Sigmoid colon (tissue), 7 donors: ENCODE data around the gene GSG1L. TPM values are rescaled to one million over a fixed set of nuclear protein-coding genes. Genes with fewer than 3 reads are reported as not detected.
A peak's percentile ranks its signal among the peaks of the same experiment; 100 is the strongest.

Source experiments
- DNase-seq: peaks from one replicate; pipeline ENCODE4 v3.0.0-alpha.2; 2019
- H3K27ac ChIP-seq, 4 donors: fragments of 200-600 bp; sonication (generic); one replicate each; pipeline ENCODE4 v1.5.1; 2016 to 2019; ENCODE audit warnings: mild to moderate bottlenecking in 1 of 4
- H3K27me3 ChIP-seq, 3 donors: fragments of 200-600 bp; sonication (generic); one replicate each; pipeline ENCODE4 v1.5.1; 2019; ENCODE audit warnings: mild to moderate bottlenecking in 1 of 3
- H3K36me3 ChIP-seq, 4 donors: fragments of 200-600 bp; sonication (generic); one replicate each; pipeline ENCODE4 v1.5.1; 2016 to 2019
- H3K4me1 ChIP-seq, 4 donors: fragments of 200-600 bp; sonication (generic); one replicate each; pipeline ENCODE4 v1.5.1; 2017 to 2019
- H3K4me3 ChIP-seq, 4 donors: fragments of 200-600 bp; sonication (generic); one replicate each; pipeline ENCODE4 v1.5.1; 2017 to 2019; ENCODE audit warnings: mild to moderate bottlenecking in 2 of 4, moderate library complexity in 1 of 4
- H3K9me3 ChIP-seq, 4 donors: fragments of 200-600 bp in 3 of 4; sonication (generic) in 3 of 4; one replicate each; pipeline versions ENCODE4 v1.5.1 to v1.6.1; 2013 to 2019
- EP300 ChIP-seq, 4 donors: sonication (generic); formaldehyde crosslinking; IDR thresholded peaks; one replicate each; pipeline ENCODE4 v1.6.1; 2017; ENCODE audit warnings: antibody characterized with exemption in 4 of 4
- POLR2A ChIP-seq, 2 donors: fragments of 450-650 bp; IDR thresholded peaks; one replicate each; pipeline ENCODE4 v1.6.1; 2016; ENCODE audit warnings: antibody characterized with exemption in 2 of 2, mild to moderate bottlenecking in 2 of 2, moderate library complexity in 2 of 2
- POLR2AphosphoS5 ChIP-seq, 4 donors: sonication (generic); formaldehyde crosslinking; IDR thresholded peaks; one replicate each; pipeline ENCODE4 v1.6.1; 2017; ENCODE audit warnings: antibody characterized with exemption in 4 of 4
- WGBS, 2 donors: extraction: QIAGEN DNeasy Blood & Tissue Kit; methylation state at CpG; one replicate each; pipeline ENCODE4 v1.1.7; 2013; 5-methylcytosine and 5-hydroxymethylcytosine counted together
- intact Hi-C: fragments of 100-400 bp; cut with DNase I; formaldehyde crosslinking; loops from one replicate; pipeline ENCODE4 v1.15.1; 2023
- polyA plus RNA-seq, 3 donors: library from polyadenylated mRNA; stranded (reverse); fragments of 200-250 nt; gene quantifications; one replicate each; pipeline ENCODE4 v1.2.3, GENCODE V29; 2013
- total RNA-seq, 4 donors: library from RNA; depleted of rRNA; stranded (reverse); fragments of >200 nt; gene quantifications; one replicate each; pipeline ENCODE4 v1.1.0, GENCODE V29; 2016
- TF ChIP-seq, protein P1 (sequence below), 4 experiments: fragments of 450-650 bp in 3 of 4; fragments of 200-600 bp in 1 of 4; IDR thresholded peaks; one replicate each; pipeline ENCODE4 v1.5.1; 2016 to 2019; ENCODE audit warnings: antibody characterized with exemption in 4 of 4, mild to moderate bottlenecking in 3 of 4, moderate library complexity in 2 of 4
- donor health status: healthy with polysubstance abuse.
- donor health status: Bipolar disorder and iron deficiency.
- donor health status: healthy.

Gene GSG1L
- total and polyA plus RNA-seq, 7 donors: 0.25 to 0.66 (median 0.36) TPM; not detected in 2

DNA sequence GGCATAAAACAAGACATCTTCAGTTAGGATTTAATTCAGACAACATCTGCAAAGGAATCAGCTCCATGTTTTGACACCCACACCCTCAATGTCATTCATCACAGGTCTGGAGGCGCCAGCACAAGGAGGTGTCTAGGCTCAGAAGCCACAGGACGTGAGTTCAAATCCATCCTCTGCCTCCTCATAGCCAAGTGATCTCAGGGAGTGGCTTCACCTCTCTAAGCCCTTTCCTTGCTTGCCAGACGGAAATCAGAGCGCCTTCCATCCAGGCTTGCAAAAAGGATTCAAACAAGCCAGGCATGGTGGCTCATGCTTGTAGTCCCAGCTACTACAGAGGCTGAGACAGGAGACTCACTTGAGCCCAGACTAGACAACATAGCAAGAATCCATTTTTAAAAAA is 84.6 kb downstream of the GSG1L start:
- WGBS, 2 donors: 83 to 91% methylated on average over 4 of the region's 4 CpGs
- TF ChIP-seq POLR2A (IDR thresholded peaks at IDR 0.05) (no peak), EP300 (IDR thresholded peaks at IDR 0.05) (no peak), POLR2AphosphoS5 (IDR thresholded peaks at IDR 0.05) (no peak)
- TF ChIP-seq, protein P1, sequence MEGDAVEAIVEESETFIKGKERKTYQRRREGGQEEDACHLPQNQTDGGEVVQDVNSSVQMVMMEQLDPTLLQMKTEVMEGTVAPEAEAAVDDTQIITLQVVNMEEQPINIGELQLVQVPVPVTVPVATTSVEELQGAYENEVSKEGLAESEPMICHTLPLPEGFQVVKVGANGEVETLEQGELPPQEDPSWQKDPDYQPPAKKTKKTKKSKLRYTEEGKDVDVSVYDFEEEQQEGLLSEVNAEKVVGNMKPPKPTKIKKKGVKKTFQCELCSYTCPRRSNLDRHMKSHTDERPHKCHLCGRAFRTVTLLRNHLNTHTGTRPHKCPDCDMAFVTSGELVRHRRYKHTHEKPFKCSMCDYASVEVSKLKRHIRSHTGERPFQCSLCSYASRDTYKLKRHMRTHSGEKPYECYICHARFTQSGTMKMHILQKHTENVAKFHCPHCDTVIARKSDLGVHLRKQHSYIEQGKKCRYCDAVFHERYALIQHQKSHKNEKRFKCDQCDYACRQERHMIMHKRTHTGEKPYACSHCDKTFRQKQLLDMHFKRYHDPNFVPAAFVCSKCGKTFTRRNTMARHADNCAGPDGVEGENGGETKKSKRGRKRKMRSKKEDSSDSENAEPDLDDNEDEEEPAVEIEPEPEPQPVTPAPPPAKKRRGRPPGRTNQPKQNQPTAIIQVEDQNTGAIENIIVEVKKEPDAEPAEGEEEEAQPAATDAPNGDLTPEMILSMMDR (IDR thresholded peaks at IDR 0.05): no peak
- DNase-seq: peak; percentile 26

DNA sequence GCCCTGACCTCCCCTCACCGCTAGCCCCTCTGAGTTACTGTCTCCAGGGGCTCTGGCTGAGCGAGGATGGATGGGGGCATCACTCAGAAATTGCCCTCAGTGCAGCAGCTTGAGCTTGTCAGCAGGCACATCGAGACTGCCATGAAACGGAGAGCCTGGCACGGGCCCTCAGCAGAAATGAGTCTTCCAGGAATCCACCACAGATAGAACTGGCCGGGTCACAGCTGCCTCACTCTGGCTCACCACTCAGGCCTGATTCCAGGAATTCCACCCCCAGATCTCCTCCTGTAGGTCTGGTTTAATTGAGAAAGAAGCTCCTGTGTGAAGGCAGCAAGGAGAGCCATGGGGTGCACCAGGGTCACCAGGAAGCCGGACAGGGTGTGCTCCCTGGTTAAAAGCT is 85.5 kb downstream of the GSG1L start:
- WGBS, 2 donors: 72 to 78% methylated on average over 7 of the region's 7 CpGs
- no peak overlapping the region for H3K4me3 ChIP-seq
- no peaks in the 10 kb centered on the region for H3K4me1 ChIP-seq
- DNase-seq: peak; percentile 13
- H3K9me3 ChIP-seq: peaks cover 0 to 3% (median 0%) of the 10 kb centered on the region in 4 donors
- no peaks in the 10 kb centered on the region for H3K27me3 ChIP-seq
- H3K27ac ChIP-seq: no peak overlapping the region
- TF ChIP-seq POLR2A (IDR thresholded peaks at IDR 0.05) (no peak), POLR2AphosphoS5 (IDR thresholded peaks at IDR 0.05) (no peak)
- TF ChIP-seq, protein P1 (IDR thresholded peaks at IDR 0.05): no peak
- intact Hi-C loops: no loop called here
- no peaks in the 10 kb centered on the region for H3K36me3 ChIP-seq

More for the DNA sequence above, 84.6 kb downstream of the GSG1L start:
- intact Hi-C loops: no loop called here
- H3K4me1 ChIP-seq: no peaks in the 10 kb centered on the region
- H3K9me3 ChIP-seq: peaks cover 0 to 3% (median 0%) of the 10 kb centered on the region in 4 donors
- H3K27ac ChIP-seq: no peak overlapping the region
- H3K4me3 ChIP-seq: no peak overlapping the region
- H3K36me3 ChIP-seq: no peaks in the 10 kb centered on the region
- no peaks in the 10 kb centered on the region for H3K27me3 ChIP-seq

GRCh38 chr16:27976990-27977389 is 86.5 kb downstream of the GSG1L start:
- no peak for DNase-seq
- Histone ChIP-seq H3K27ac (no peak overlapping the region), H3K36me3 (no peaks in the 10 kb centered on the region), H3K4me3 (no peak overlapping the region), H3K9me3 (no peaks in the 10 kb centered on the region), H3K4me1 (no peaks in the 10 kb centered on the region), H3K27me3 (no peaks in the 10 kb centered on the region)
- intact Hi-C loops: no loop called here
- TF ChIP-seq POLR2AphosphoS5 (IDR thresholded peaks at IDR 0.05) (no peak), EP300 (IDR thresholded peaks at IDR 0.05) (no peak), POLR2A (IDR thresholded peaks at IDR 0.05) (no peak)
- TF ChIP-seq, protein P1 (IDR thresholded peaks at IDR 0.05): no peak
- 83 to 87% methylated on average over 9 of the region's 9 CpGs for WGBS, 2 donors

GRCh38 chr16:27974896-27975540 is 88.5 kb downstream of the GSG1L start:
- Histone ChIP-seq H3K9me3 (peaks cover 0 to 4% (median 0%) of the 10 kb centered on the region in 4 donors), H3K27me3 (no peaks in the 10 kb centered on the region)

More at GRCh38 chr16:27974896-27975540, 88.5 kb downstream of the GSG1L start:
- no peak overlapping the region for H3K4me3 ChIP-seq
- intact Hi-C loops: no loop called here
- H3K4me1 ChIP-seq: no peaks in the 10 kb centered on the region
- H3K36me3 ChIP-seq: no peaks in the 10 kb centered on the region
- H3K27ac ChIP-seq: no peak overlapping the region
- TF ChIP-seq POLR2A (IDR thresholded peaks at IDR 0.05): no peak
- TF ChIP-seq, protein P1 (IDR thresholded peaks at IDR 0.05): no peak
- no peak for TF ChIP-seq EP300 (IDR thresholded peaks at IDR 0.05)
- TF ChIP-seq POLR2AphosphoS5 (IDR thresholded peaks at IDR 0.05): no peak
- 82 to 87% methylated on average over 11 of the region's 11 CpGs for WGBS, 2 donors
- peak; percentile 6 for DNase-seq
